ENCODE results near the gene LGR4. TPM values are rescaled to one million over a fixed set of nuclear protein-coding genes. Genes with fewer than 3 reads are reported as not detected.
A peak's percentile ranks its signal among the peaks of the same experiment; 100 is the strongest.

Gene LGR4
- total RNA-seq, 1 donor = 56.1 TPM

DNA sequence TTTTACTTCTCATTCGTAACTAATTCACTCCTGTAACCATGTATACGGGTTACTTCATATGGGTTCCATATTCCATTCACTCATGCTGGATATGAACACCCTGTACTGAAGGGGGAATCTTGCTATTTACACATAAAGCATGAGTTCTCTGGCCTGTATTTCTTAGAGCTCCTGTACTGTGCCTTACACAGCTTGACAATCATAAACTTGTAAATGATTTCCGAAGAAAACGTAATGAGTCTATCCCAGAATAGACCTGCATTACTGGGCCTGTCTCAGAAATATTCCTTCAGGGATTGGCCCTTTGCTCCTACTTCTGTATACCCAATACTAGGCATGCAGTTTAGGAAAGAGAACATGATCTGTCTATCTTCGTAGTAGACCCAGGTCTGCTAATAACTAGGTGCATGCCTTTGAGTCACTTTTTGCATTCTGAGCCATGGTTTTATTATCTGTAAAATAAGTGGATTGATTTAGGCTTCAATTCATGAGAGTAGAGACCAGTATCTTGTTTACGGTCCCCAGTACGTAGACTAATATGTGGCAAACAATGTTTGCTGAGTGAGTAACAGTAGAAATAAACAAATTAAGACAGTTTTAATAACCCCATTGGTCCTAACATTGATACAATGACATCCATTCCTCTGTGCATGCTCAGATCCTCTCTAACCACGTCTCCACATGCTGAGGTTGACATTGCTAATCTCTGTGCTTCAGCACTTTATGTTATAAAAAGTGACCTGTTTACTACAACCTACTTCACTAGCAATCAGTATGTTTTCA is 110.8 kb downstream of the LGR4 start:
- H3K27ac ChIP-seq (ENCODE audit: low read depth, low read length) = peak overlapping the region; percentile 70
- TF ChIP-seq, protein P1, sequence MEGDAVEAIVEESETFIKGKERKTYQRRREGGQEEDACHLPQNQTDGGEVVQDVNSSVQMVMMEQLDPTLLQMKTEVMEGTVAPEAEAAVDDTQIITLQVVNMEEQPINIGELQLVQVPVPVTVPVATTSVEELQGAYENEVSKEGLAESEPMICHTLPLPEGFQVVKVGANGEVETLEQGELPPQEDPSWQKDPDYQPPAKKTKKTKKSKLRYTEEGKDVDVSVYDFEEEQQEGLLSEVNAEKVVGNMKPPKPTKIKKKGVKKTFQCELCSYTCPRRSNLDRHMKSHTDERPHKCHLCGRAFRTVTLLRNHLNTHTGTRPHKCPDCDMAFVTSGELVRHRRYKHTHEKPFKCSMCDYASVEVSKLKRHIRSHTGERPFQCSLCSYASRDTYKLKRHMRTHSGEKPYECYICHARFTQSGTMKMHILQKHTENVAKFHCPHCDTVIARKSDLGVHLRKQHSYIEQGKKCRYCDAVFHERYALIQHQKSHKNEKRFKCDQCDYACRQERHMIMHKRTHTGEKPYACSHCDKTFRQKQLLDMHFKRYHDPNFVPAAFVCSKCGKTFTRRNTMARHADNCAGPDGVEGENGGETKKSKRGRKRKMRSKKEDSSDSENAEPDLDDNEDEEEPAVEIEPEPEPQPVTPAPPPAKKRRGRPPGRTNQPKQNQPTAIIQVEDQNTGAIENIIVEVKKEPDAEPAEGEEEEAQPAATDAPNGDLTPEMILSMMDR (IDR thresholded peaks at IDR 0.05; ENCODE audit: extremely low read depth, low read depth, low read length) = no peak
- no peaks in the 10 kb centered on the region for H3K9me3 ChIP-seq (ENCODE audit: low read depth, low read length)
- no peaks in the 10 kb centered on the region for H3K27me3 ChIP-seq (ENCODE audit: insufficient read depth, low read length)
- H3K4me3 ChIP-seq (ENCODE audit: insufficient read depth, low read length) = peak overlapping the region; percentile 81
- no peaks in the 10 kb centered on the region for H3K36me3 ChIP-seq (ENCODE audit: insufficient read depth, low read length)
- peaks cover 19% of the 10 kb centered on the region for H3K79me2 ChIP-seq (ENCODE audit: insufficient read depth, low read length)
- peak overlapping the region; percentile 96 for H3K4me2 ChIP-seq (ENCODE audit: insufficient read depth, low read length)
- H2AFZ ChIP-seq (ENCODE audit: low read length) = peak overlapping the region; percentile 93
- H3K4me1 ChIP-seq (ENCODE audit: insufficient read depth, low read length) = peaks cover 23% of the 10 kb centered on the region
- no peaks in the 10 kb centered on the region for H4K20me1 ChIP-seq (ENCODE audit: insufficient read depth, low read length)
- peak; percentile 32 for DNase-seq (ENCODE audit: insufficient read length, low spot score, missing footprints)

DNA sequence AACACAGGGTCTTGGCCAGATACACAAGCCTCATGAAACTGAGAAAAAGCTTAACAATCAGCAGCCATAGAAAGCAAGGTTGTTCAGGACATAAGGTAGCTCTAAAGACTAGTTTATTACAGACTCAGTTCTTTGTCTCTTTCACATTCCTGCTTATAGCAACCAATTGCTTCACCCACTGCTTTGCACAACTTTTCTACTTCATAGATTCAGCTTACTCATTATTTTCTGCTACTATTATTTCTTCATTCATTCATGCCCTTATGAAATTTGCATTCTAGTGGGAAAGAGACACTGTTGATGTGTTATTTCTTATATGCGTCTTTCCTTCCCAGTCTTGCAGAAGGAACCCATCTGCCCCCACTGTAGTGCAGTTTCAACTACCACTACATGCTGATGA is 114.3 kb downstream of the LGR4 start:
- DNase-seq (ENCODE audit: insufficient read length, low spot score, missing footprints) = no peak
- TF ChIP-seq, protein P1 (IDR thresholded peaks at IDR 0.05; ENCODE audit: extremely low read depth, low read depth, low read length) = no peak
- H3K4me2 ChIP-seq (ENCODE audit: insufficient read depth, low read length) = no peak overlapping the region

DNA sequence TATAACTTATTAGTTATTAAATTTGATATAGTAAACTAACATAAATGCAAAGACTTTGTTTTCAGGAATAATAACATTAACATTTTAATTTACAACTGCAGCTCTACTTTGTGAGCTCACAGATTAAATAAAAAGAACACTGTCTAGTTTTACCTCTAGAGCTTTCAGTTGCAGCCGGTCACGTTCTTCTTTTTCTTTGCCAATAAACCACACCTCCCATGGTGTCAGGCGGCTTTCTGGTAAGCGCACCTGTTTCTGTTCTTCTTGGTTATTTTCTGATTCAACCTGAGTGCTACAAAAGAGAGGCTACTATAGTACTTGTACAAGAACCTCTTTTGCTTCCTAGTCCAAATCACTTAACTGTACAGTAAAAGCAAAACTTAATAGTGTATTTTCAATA is 115.3 kb downstream of the LGR4 start:
- no peak for DNase-seq (ENCODE audit: insufficient read length, low spot score, missing footprints)
- H3K9me3 ChIP-seq (ENCODE audit: low read depth, low read length) = no peaks in the 10 kb centered on the region
- no peak overlapping the region for H2AFZ ChIP-seq (ENCODE audit: low read length)
- no peak overlapping the region for H3K4me3 ChIP-seq (ENCODE audit: insufficient read depth, low read length)
- H3K4me2 ChIP-seq (ENCODE audit: insufficient read depth, low read length) = no peak overlapping the region
- no peak overlapping the region for H3K27ac ChIP-seq (ENCODE audit: low read depth, low read length)
- no peaks in the 10 kb centered on the region for H4K20me1 ChIP-seq (ENCODE audit: insufficient read depth, low read length)
- peaks cover 16% of the 10 kb centered on the region for H3K79me2 ChIP-seq (ENCODE audit: insufficient read depth, low read length)
- no peaks in the 10 kb centered on the region for H3K27me3 ChIP-seq (ENCODE audit: insufficient read depth, low read length)
- H3K4me1 ChIP-seq (ENCODE audit: insufficient read depth, low read length) = peaks cover 25% of the 10 kb centered on the region
- no peaks in the 10 kb centered on the region for H3K36me3 ChIP-seq (ENCODE audit: insufficient read depth, low read length)
- TF ChIP-seq, protein P1 (IDR thresholded peaks at IDR 0.05; ENCODE audit: extremely low read depth, low read depth, low read length) = no peak

More for the DNA sequence above, 114.3 kb downstream of the LGR4 start:
- peak overlapping the region; percentile 28 for H3K27ac ChIP-seq (ENCODE audit: low read depth, low read length)
- H3K27me3 ChIP-seq (ENCODE audit: insufficient read depth, low read length) = no peaks in the 10 kb centered on the region
- H3K9me3 ChIP-seq (ENCODE audit: low read depth, low read length) = no peaks in the 10 kb centered on the region
- H3K4me3 ChIP-seq (ENCODE audit: insufficient read depth, low read length) = no peak overlapping the region
- H4K20me1 ChIP-seq (ENCODE audit: insufficient read depth, low read length) = no peaks in the 10 kb centered on the region
- H3K79me2 ChIP-seq (ENCODE audit: insufficient read depth, low read length) = peaks cover 19% of the 10 kb centered on the region
- peaks cover 29% of the 10 kb centered on the region for H3K4me1 ChIP-seq (ENCODE audit: insufficient read depth, low read length)
- H3K36me3 ChIP-seq (ENCODE audit: insufficient read depth, low read length) = no peaks in the 10 kb centered on the region
- no peak overlapping the region for H2AFZ ChIP-seq (ENCODE audit: low read length)

DNA sequence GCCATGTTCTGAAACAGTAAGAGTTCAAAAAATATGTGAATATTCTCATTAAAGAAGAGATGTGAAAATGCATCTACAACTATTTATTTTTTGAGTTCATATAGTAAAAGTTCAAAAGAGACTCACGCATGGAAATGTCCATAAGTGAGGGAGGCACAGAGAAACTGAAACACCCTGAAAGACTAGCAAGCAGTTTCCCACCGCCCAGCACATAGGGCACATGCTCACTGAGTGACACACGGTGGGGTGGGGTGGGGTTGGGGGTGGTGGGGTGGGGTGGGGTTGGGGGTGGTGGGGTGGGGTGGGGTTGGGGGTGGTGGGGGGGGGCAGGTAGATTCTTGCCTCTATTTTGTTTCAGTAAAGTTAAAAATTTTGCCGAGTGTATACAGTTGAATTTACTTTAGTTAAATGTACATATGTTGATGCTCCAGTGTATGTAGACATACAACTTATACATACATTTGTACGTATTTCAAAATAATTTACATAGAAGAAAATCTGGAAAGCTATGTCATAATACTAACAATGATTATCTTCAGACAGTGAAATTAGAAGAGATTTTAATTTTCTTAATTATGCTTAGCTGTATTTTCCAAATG is 115.9 kb downstream of the LGR4 start:
- peaks cover 20% of the 10 kb centered on the region for H3K4me1 ChIP-seq (ENCODE audit: insufficient read depth, low read length)
- no peaks in the 10 kb centered on the region for H3K36me3 ChIP-seq (ENCODE audit: insufficient read depth, low read length)
- H3K4me2 ChIP-seq (ENCODE audit: insufficient read depth, low read length) = no peak overlapping the region
- no peaks in the 10 kb centered on the region for H3K9me3 ChIP-seq (ENCODE audit: low read depth, low read length)
- TF ChIP-seq, protein P1 (IDR thresholded peaks at IDR 0.05; ENCODE audit: extremely low read depth, low read depth, low read length) = no peak
- peaks cover 16% of the 10 kb centered on the region for H3K79me2 ChIP-seq (ENCODE audit: insufficient read depth, low read length)
- no peak for DNase-seq (ENCODE audit: insufficient read length, low spot score, missing footprints)
- no peak overlapping the region for H2AFZ ChIP-seq (ENCODE audit: low read length)
- no peaks in the 10 kb centered on the region for H4K20me1 ChIP-seq (ENCODE audit: insufficient read depth, low read length)
- H3K4me3 ChIP-seq (ENCODE audit: insufficient read depth, low read length) = no peak overlapping the region
- no peak overlapping the region for H3K27ac ChIP-seq (ENCODE audit: low read depth, low read length)
- H3K27me3 ChIP-seq (ENCODE audit: insufficient read depth, low read length) = no peaks in the 10 kb centered on the region
